Loucy (cell line): ENCODE data around the gene SCN3B.

Experiments
- H2AFZ ChIP-seq: fragments of 200-600 bp; sonication (generic); 2 replicates; pipeline ENCODE4 v1.6.0; 2016; ENCODE audit warnings: antibody characterized with exemption, mild to moderate bottlenecking, low read length, moderate library complexity
- H3F3A ChIP-seq: fragments of 200-600 bp; 2 replicates; pipeline ENCODE4 v1.6.0; 2016; ENCODE audit warnings: antibody characterized with exemption, low read depth, mild to moderate bottlenecking
- H3K27me3 ChIP-seq: fragments of 200-600 bp; sonication (generic); 2 replicates; pipeline ENCODE4 v1.6.1; 2014; ENCODE audit warnings: low read length, mild to moderate bottlenecking; ENCODE audit not compliant: insufficient read depth, poor library complexity, severe bottlenecking
- H3K36me3 ChIP-seq: fragments of 200-600 bp; sonication (generic); 2 replicates; pipeline ENCODE4 v1.6.1; 2016; ENCODE audit warnings: low read length; ENCODE audit not compliant: insufficient read depth
- H3K4me1 ChIP-seq: fragments of 200-600 bp; sonication (generic); 2 replicates; pipeline ENCODE4 v1.5.1; 2014; ENCODE audit warnings: low read length, mild to moderate bottlenecking; ENCODE audit not compliant: insufficient read depth, poor library complexity, severe bottlenecking
- H3K4me2 ChIP-seq: fragments of 200-600 bp; sonication (generic); 2 replicates; pipeline ENCODE4 v1.6.0; 2014; ENCODE audit warnings: antibody characterized with exemption, low read length, low read depth, mild to moderate bottlenecking; ENCODE audit not compliant: poor library complexity, severe bottlenecking
- H3K4me3 ChIP-seq: fragments of 200-600 bp; sonication (generic); 2 replicates; pipeline ENCODE4 v1.5.1; 2014; ENCODE audit warnings: low read length, mild to moderate bottlenecking, mixed read lengths; ENCODE audit not compliant: poor library complexity, severe bottlenecking
- H3K79me2 ChIP-seq: fragments of 200-600 bp; sonication (generic); 2 replicates; pipeline ENCODE4 v1.6.1; 2014; ENCODE audit warnings: low read length; ENCODE audit not compliant: insufficient read depth
- H3K9ac ChIP-seq: fragments of 200-600 bp; sonication (generic); 2 replicates; pipeline ENCODE4 v1.6.0; 2014; ENCODE audit warnings: mild to moderate bottlenecking, low read depth, low read length, moderate library complexity; ENCODE audit not compliant: poor library complexity, severe bottlenecking
- H3K9me2 ChIP-seq: fragments of 200-600 bp; sonication (generic); replicated peaks from 2 replicates; pipeline ENCODE4 v1.6.1; 2016; ENCODE audit warnings: low read depth, low read length, mixed read lengths
- H3K9me3 ChIP-seq: fragments of 200-600 bp; sonication (generic); 2 replicates; pipeline ENCODE4 v1.6.1; 2014; ENCODE audit warnings: mild to moderate bottlenecking, antibody characterized with exemption, low read length, low read depth; ENCODE audit not compliant: insufficient read depth
- H4K20me1 ChIP-seq: fragments of 200-600 bp; sonication (generic); 2 replicates; pipeline ENCODE4 v1.6.0; 2014; ENCODE audit warnings: antibody characterized with exemption, low read length, mild to moderate bottlenecking; ENCODE audit not compliant: insufficient read depth, poor library complexity, severe bottlenecking
- CTCF ChIP-seq: fragments of 200-600 bp; sonication (generic); conservative IDR thresholded peaks from 2 replicates; pipeline ENCODE4 v1.5.1; 2014; ENCODE audit warnings: mild to moderate bottlenecking, antibody characterized with exemption, low read length
- EZH2phosphoT487 ChIP-seq: fragments of 200-600 bp; IDR thresholded peaks from 2 replicates; pipeline ENCODE4 v1.6.1; 2018; ENCODE audit warnings: antibody characterized with exemption, mild to moderate bottlenecking, moderate library complexity, borderline replicate concordance

The SCN3B gene

GRCh38 chr11:123603666-123604065, 50.8 kb downstream of the SCN3B start:
- Histone ChIP-seq H4K20me1 (no peaks in the 10 kb centered on the region), H3K9me3 (no peaks in the 10 kb centered on the region), H3K36me3 (peaks cover 77% of the 10 kb centered on the region; the same call in 1 of the 2 replicates), H2AFZ (no peak overlapping the region), H3K4me3 (no peak overlapping the region), H3K9ac (no peak overlapping the region), H3K27me3 (no peaks in the 10 kb centered on the region), H3F3A (no peaks in the 10 kb centered on the region), H3K4me2 (no peak overlapping the region), H3K79me2 (no peaks in the 10 kb centered on the region), H3K4me1 (no peaks in the 10 kb centered on the region), H3K9me2 (no peaks in the 10 kb centered on the region)
- TF ChIP-seq EZH2phosphoT487 (no peak), CTCF (no peak)

- Histone ChIP-seq H3K4me3 (no peak overlapping the region), H3K9me3 (no peaks in the 10 kb centered on the region), H3K4me2 (no peak overlapping the region), H3K4me1 (no peaks in the 10 kb centered on the region), H3K9me2 (no peaks in the 10 kb centered on the region), H3K9ac (no peak overlapping the region), H3K79me2 (no peaks in the 10 kb centered on the region), H3F3A (no peaks in the 10 kb centered on the region), H3K27me3 (no peaks in the 10 kb centered on the region), H2AFZ (no peak overlapping the region), H3K36me3 (peaks cover 67% of the 10 kb centered on the region; the same call in 1 of the 2 replicates), H4K20me1 (no peaks in the 10 kb centered on the region)
- TF ChIP-seq CTCF, result no peak
- no peak for TF ChIP-seq EZH2phosphoT487
These were observed 52.7 kb downstream of the SCN3B start for GRCh38 chr11:123601743-123602142.

GRCh38 chr11:123601136-123601535, 53.3 kb downstream of the SCN3B start:
- Histone ChIP-seq H3K4me3 (no peak overlapping the region), H2AFZ (no peak overlapping the region), H4K20me1 (no peaks in the 10 kb centered on the region), H3K4me2 (no peak overlapping the region), H3K4me1 (no peaks in the 10 kb centered on the region), H3K9me2 (no peaks in the 10 kb centered on the region), H3K79me2 (no peaks in the 10 kb centered on the region), H3K36me3 (peaks cover 61% of the 10 kb centered on the region; the same call in 1 of the 2 replicates), H3K9me3 (no peaks in the 10 kb centered on the region), H3K27me3 (no peaks in the 10 kb centered on the region), H3K9ac (no peak overlapping the region), H3F3A (no peaks in the 10 kb centered on the region)
- no peak for TF ChIP-seq CTCF
- TF ChIP-seq EZH2phosphoT487, result no peak
